HEK293T (cell line): Measurements from ENCODE around the gene OXSR1.

ENCODE experiments used
- ARNT ChIP-seq: fragments of 450-650 bp; IDR thresholded peaks from 2 replicates; pipeline ENCODE4 v1.6.1; 2017; ENCODE audit warnings: mild to moderate bottlenecking
- BHLHE40 ChIP-seq: fragments of 450-650 bp; IDR thresholded peaks from 2 replicates; pipeline ENCODE4 v1.6.1; 2016; ENCODE audit warnings: mild to moderate bottlenecking, moderate library complexity, borderline replicate concordance
- ELF4 ChIP-seq: fragments of 450-650 bp; IDR thresholded peaks from 2 replicates; pipeline ENCODE4 v1.6.1; 2017; ENCODE audit warnings: antibody characterized with exemption
- FOXK2 ChIP-seq: fragments of 450-650 bp; IDR thresholded peaks from 2 replicates; pipeline ENCODE4 v1.6.1; 2016; ENCODE audit warnings: mild to moderate bottlenecking
- FOXM1 ChIP-seq: fragments of 450-650 bp; IDR thresholded peaks from 2 replicates; pipeline ENCODE4 v1.6.1; 2017; ENCODE audit warnings: mild to moderate bottlenecking, borderline replicate concordance
- HDGF ChIP-seq: fragments of 450-650 bp; IDR thresholded peaks from 2 replicates; pipeline ENCODE4 v1.6.1; 2017; ENCODE audit warnings: antibody characterized with exemption, borderline replicate concordance
- L3MBTL2 ChIP-seq: fragments of 450-650 bp; conservative IDR thresholded peaks from 2 replicates; pipeline ENCODE4 v1.6.1; 2016; ENCODE audit warnings: mild to moderate bottlenecking
- LEF1 ChIP-seq: fragments of 450-650 bp; IDR thresholded peaks from 2 replicates; pipeline ENCODE4 v1.6.1; 2017; ENCODE audit warnings: mild to moderate bottlenecking, borderline replicate concordance
- SP1 ChIP-seq: fragments of 450-650 bp; IDR thresholded peaks from 2 replicates; pipeline ENCODE4 v1.6.1; 2017
- TARDBP ChIP-seq: fragments of 450-650 bp; IDR thresholded peaks from 2 replicates; pipeline ENCODE4 v1.6.1; 2016
- ZNF384 ChIP-seq: fragments of 450-650 bp; IDR thresholded peaks from 2 replicates; pipeline ENCODE4 v1.6.1; 2016
- TF ChIP-seq, protein P1 (sequence below): fragments of 450-650 bp; IDR thresholded peaks from 2 replicates; pipeline ENCODE4 v1.6.1; 2016

DNA sequence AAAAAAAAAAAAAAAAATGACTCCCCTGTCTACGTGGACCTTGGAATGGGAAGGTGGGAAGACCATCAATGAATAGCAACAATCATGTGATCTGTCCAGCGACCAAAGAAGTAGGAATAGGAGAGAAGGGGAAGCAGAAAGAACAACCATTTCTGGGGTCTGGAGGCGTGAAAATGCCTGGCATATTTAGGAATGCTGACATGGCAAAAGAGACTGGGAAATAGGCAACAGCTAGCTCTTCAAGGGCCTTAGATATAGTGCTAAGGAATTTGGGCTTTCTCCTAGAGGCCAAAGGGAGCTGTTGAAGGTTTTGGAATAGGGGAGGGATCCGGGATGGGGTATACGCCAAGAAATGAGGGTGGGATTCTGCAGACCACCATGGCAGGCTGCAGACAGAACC lies 106.2 kb downstream of the OXSR1 start:
- no peak for TF ChIP-seq FOXK2
- no peak for TF ChIP-seq SP1
- no peak for TF ChIP-seq ARNT
- TF ChIP-seq ZNF384 = no peak
- TF ChIP-seq HDGF = no peak
- TF ChIP-seq TARDBP = no peak
- no peak for TF ChIP-seq BHLHE40
- TF ChIP-seq ELF4 = no peak
- TF ChIP-seq LEF1 = no peak
- no peak for TF ChIP-seq FOXM1
- TF ChIP-seq L3MBTL2 = no peak
- TF ChIP-seq, protein P1, sequence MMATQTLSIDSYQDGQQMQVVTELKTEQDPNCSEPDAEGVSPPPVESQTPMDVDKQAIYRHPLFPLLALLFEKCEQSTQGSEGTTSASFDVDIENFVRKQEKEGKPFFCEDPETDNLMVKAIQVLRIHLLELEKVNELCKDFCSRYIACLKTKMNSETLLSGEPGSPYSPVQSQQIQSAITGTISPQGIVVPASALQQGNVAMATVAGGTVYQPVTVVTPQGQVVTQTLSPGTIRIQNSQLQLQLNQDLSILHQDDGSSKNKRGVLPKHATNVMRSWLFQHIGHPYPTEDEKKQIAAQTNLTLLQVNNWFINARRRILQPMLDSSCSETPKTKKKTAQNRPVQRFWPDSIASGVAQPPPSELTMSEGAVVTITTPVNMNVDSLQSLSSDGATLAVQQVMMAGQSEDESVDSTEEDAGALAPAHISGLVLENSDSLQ = no peak
